ENCODE results near the gene ARCN1.

GRCh38 chr11:118651820-118652219 lies 79.6 kb downstream of the ARCN1 start:
- TF ChIP-seq, protein P1, sequence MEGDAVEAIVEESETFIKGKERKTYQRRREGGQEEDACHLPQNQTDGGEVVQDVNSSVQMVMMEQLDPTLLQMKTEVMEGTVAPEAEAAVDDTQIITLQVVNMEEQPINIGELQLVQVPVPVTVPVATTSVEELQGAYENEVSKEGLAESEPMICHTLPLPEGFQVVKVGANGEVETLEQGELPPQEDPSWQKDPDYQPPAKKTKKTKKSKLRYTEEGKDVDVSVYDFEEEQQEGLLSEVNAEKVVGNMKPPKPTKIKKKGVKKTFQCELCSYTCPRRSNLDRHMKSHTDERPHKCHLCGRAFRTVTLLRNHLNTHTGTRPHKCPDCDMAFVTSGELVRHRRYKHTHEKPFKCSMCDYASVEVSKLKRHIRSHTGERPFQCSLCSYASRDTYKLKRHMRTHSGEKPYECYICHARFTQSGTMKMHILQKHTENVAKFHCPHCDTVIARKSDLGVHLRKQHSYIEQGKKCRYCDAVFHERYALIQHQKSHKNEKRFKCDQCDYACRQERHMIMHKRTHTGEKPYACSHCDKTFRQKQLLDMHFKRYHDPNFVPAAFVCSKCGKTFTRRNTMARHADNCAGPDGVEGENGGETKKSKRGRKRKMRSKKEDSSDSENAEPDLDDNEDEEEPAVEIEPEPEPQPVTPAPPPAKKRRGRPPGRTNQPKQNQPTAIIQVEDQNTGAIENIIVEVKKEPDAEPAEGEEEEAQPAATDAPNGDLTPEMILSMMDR (conservative IDR thresholded peaks at IDR 0.05; ENCODE audit: low read depth, low read length), result no peak
- no peak for TF ChIP-seq RAD21 (IDR thresholded peaks at IDR 0.05; ENCODE audit: low read length)
- no peak for TF ChIP-seq POLR2A (IDR thresholded peaks at IDR 0.05; ENCODE audit: low read depth, low read length)
- no peak for TF ChIP-seq MAZ (IDR thresholded peaks at IDR 0.05; ENCODE audit: borderline replicate concordance, low read depth, low read length)
- no peak for TF ChIP-seq MXI1 (IDR thresholded peaks at IDR 0.05; ENCODE audit: borderline replicate concordance, low read depth, low read length)
- no peak for TF ChIP-seq BHLHE40 (IDR thresholded peaks at IDR 0.05; ENCODE audit: low read depth, low read length)

Measured in IMR-90 (cell line).